HepG2 (cell line): Measurements from ENCODE around the gene WWTR1. TPM values are rescaled to one million over a fixed set of nuclear protein-coding genes. Genes with fewer than 3 reads are reported as not detected.
A peak's percentile ranks its signal among the peaks of the same experiment; 100 is the strongest.

Experiments used
- BCL6 ChIP-seq: IDR thresholded peaks from 2 replicates; pipeline ENCODE4 v1.6.1; 2016; ENCODE audit warnings: missing genetic modification reagents, missing compliant biosample characterization
- HDAC2 ChIP-seq: sonication (generic); formaldehyde crosslinking; IDR thresholded peaks from 2 replicates; pipeline ENCODE4 v1.4.0; 2020; ENCODE audit warnings: missing genetic modification reagents
- HNRNPH1 ChIP-seq: fragments of 200-400 bp; formaldehyde crosslinking; optimal IDR thresholded peaks from 2 replicates; pipeline ENCODE3; 2017; ENCODE audit warnings: mild to moderate bottlenecking, low read depth, low read length
- HNRNPK ChIP-seq: fragments of 200-400 bp; formaldehyde crosslinking; IDR thresholded peaks from 2 replicates; pipeline ENCODE4 v1.6.1; 2018; ENCODE audit warnings: low read length, low read depth, moderate library complexity, mild to moderate bottlenecking; ENCODE audit not compliant: poor library complexity, severe bottlenecking
- MYC ChIP-seq: sonication (generic); formaldehyde crosslinking; IDR thresholded peaks from 2 replicates; pipeline ENCODE4 v1.9.0; 2021; ENCODE audit warnings: missing genetic modification reagents, borderline replicate concordance
- RBM22 ChIP-seq: fragments of 200-400 bp; formaldehyde crosslinking; optimal IDR thresholded peaks from 2 replicates; pipeline ENCODE3; 2017; ENCODE audit warnings: mild to moderate bottlenecking, low read length, moderate library complexity
- SMAD9 ChIP-seq: sonication (generic); formaldehyde crosslinking; IDR thresholded peaks from 2 replicates; pipeline ENCODE4 v1.5.1; 2020; ENCODE audit warnings: mild to moderate bottlenecking, missing genetic modification reagents
- SMC3 ChIP-seq: IDR thresholded peaks from 2 replicates; pipeline ENCODE4 v1.6.1; 2011; ENCODE audit warnings: low read length, improper control_type of control experiment
- SP140L ChIP-seq: sonication (generic); formaldehyde crosslinking; IDR thresholded peaks from 2 replicates; pipeline ENCODE4 v1.4.0; 2020; ENCODE audit warnings: missing genetic modification reagents, borderline replicate concordance
- TMF1 ChIP-seq: sonication (generic); formaldehyde crosslinking; IDR thresholded peaks from 2 replicates; pipeline ENCODE4 v1.8.1; 2022; ENCODE audit warnings: low read depth, missing genetic modification reagents
- ZNF12 ChIP-seq: sonication (generic); formaldehyde crosslinking; IDR thresholded peaks from 2 replicates; pipeline ENCODE4 v1.5.0; 2020; ENCODE audit warnings: missing genetic modification reagents
- ZNF256 ChIP-seq: sonication (generic); formaldehyde crosslinking; conservative IDR thresholded peaks from 2 replicates; pipeline ENCODE4 v1.4.0; 2020; ENCODE audit warnings: missing genetic modification reagents
- ZNF343 ChIP-seq: sonication (generic); formaldehyde crosslinking; IDR thresholded peaks from 2 replicates; pipeline ENCODE4 v1.4.0; 2020; ENCODE audit warnings: mild to moderate bottlenecking, missing genetic modification reagents
- polyA plus RNA-seq, 8 experiments: library from polyadenylated mRNA; depleted of rRNA in 3 of 8; stranded (reverse) in 7 of 8; unstranded in 1 of 8; fragments of >200 nt; fragmentation: Illumina TruSeq in 4 of 8; extraction: Trizol in 4 of 8; gene quantifications; 2 replicates each; pipeline versions ENCODE4 v1.2.1 to v1.2.3, GENCODE V29; 2011 to 2016; ENCODE audit warnings: low read depth in 4 of 8, missing spikeins in 1 of 8, mixed read lengths in 1 of 8; ENCODE audit not compliant: insufficient read depth in 1 of 8
- total RNA-seq, 5 experiments: library from RNA; depleted of rRNA; stranded (reverse); fragments of >200 nt; fragmentation: Illumina TruSeq; extraction: Trizol; gene quantifications; 2 replicates each; pipeline ENCODE4 v1.2.3, GENCODE V29; 2016; ENCODE audit warnings: low read depth in 1 of 5
- TF ChIP-seq, protein P1 (sequence below): sonication (generic); formaldehyde crosslinking; IDR thresholded peaks from 2 replicates; pipeline ENCODE4 v1.5.0; 2020; ENCODE audit warnings: mild to moderate bottlenecking, missing genetic modification reagents
- TF ChIP-seq, protein P2 (sequence below): IDR thresholded peaks from 2 replicates; pipeline ENCODE4 v1.6.1; 2016
- TF ChIP-seq, protein P3 (sequence below): sonication (generic); formaldehyde crosslinking; IDR thresholded peaks from 2 replicates; pipeline ENCODE4 v1.4.0; 2020; ENCODE audit warnings: mild to moderate bottlenecking, missing genetic modification reagents
- TF ChIP-seq, protein P4 (sequence below): sonication (generic); formaldehyde crosslinking; IDR thresholded peaks from 2 replicates; pipeline ENCODE4; 2020; ENCODE audit warnings: missing genetic modification reagents, mild to moderate bottlenecking, borderline replicate concordance
- TF ChIP-seq, protein P5 (sequence below): sonication (generic); formaldehyde crosslinking; IDR thresholded peaks from 2 replicates; pipeline ENCODE4 v1.4.0; 2020; ENCODE audit warnings: mild to moderate bottlenecking, low read depth, missing genetic modification reagents
- TF ChIP-seq, protein P6 (sequence below): sonication (generic); formaldehyde crosslinking; IDR thresholded peaks from 2 replicates; pipeline ENCODE4 v1.5.1; 2020; ENCODE audit warnings: mild to moderate bottlenecking, missing genetic modification reagents

Gene WWTR1
- total and polyA plus RNA-seq, 2 of the 13 experiments (the other 11 are each of a cell fraction or from before 2014, with no cell fraction given) = 19.7 to 139 TPM

DNA sequence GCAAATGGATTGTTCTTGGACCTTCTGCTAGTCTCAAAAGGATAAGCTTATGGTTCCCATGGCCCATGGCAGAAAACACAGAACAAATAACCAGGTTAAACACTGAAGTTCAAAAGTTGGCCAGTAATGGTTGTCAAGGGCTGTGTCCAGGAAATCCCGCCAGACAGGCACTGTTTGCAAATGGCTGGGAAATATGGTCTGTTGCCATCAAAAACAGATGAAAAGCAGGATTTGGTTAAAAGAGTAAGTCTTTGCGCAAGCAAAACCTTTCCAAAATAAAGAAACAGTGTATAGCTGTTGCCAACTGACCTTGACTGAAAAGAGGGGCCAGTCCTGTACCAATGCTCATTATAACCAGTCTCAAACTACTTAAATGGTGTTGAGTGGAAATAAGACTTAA lies 58.6 kb downstream of the WWTR1 start (continued):
- TF ChIP-seq MYC (CRISPR knock-in tag) = no peak
- TF ChIP-seq, protein P1, sequence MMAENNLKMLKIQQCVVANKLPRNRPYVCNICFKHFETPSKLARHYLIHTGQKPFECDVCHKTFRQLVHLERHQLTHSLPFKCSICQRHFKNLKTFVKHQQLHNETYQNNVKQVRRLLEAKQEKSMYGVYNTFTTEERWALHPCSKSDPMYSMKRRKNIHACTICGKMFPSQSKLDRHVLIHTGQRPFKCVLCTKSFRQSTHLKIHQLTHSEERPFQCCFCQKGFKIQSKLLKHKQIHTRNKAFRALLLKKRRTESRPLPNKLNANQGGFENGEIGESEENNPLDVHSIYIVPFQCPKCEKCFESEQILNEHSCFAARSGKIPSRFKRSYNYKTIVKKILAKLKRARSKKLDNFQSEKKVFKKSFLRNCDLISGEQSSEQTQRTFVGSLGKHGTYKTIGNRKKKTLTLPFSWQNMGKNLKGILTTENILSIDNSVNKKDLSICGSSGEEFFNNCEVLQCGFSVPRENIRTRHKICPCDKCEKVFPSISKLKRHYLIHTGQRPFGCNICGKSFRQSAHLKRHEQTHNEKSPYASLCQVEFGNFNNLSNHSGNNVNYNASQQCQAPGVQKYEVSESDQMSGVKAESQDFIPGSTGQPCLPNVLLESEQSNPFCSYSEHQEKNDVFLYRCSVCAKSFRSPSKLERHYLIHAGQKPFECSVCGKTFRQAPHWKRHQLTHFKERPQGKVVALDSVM = no peak
- no peak for TF ChIP-seq TMF1 (CRISPR knock-in tag)
- no peak for TF ChIP-seq SMAD9 (CRISPR knock-in tag)
- TF ChIP-seq ZNF343 (CRISPR knock-in tag) = no peak
- TF ChIP-seq HDAC2 (CRISPR knock-in tag) = 0 out of 2 replicates have a peak, but pooled peaks have one; percentile 38
- TF ChIP-seq, protein P2, sequence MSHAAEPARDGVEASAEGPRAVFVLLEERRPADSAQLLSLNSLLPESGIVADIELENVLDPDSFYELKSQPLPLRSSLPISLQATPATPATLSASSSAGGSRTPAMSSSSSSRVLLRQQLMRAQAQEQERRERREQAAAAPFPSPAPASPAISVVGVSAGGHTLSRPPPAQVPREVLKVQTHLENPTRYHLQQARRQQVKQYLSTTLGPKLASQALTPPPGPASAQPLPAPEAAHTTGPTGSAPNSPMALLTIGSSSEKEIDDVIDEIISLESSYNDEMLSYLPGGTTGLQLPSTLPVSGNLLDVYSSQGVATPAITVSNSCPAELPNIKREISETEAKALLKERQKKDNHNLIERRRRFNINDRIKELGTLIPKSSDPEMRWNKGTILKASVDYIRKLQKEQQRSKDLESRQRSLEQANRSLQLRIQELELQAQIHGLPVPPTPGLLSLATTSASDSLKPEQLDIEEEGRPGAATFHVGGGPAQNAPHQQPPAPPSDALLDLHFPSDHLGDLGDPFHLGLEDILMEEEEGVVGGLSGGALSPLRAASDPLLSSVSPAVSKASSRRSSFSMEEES (CRISPR knock-in tag) = 0 out of 2 replicates have a peak, but pooled peaks have one; percentile 26
- TF ChIP-seq, protein P3, sequence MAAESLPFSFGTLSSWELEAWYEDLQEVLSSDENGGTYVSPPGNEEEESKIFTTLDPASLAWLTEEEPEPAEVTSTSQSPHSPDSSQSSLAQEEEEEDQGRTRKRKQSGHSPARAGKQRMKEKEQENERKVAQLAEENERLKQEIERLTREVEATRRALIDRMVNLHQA (CRISPR knock-in tag) = no peak
- TF ChIP-seq ZNF256 (CRISPR knock-in tag) = no peak
- TF ChIP-seq BCL6 = peak; percentile 90
- TF ChIP-seq SP140L (CRISPR knock-in tag) = no peak
- TF ChIP-seq, protein P4, sequence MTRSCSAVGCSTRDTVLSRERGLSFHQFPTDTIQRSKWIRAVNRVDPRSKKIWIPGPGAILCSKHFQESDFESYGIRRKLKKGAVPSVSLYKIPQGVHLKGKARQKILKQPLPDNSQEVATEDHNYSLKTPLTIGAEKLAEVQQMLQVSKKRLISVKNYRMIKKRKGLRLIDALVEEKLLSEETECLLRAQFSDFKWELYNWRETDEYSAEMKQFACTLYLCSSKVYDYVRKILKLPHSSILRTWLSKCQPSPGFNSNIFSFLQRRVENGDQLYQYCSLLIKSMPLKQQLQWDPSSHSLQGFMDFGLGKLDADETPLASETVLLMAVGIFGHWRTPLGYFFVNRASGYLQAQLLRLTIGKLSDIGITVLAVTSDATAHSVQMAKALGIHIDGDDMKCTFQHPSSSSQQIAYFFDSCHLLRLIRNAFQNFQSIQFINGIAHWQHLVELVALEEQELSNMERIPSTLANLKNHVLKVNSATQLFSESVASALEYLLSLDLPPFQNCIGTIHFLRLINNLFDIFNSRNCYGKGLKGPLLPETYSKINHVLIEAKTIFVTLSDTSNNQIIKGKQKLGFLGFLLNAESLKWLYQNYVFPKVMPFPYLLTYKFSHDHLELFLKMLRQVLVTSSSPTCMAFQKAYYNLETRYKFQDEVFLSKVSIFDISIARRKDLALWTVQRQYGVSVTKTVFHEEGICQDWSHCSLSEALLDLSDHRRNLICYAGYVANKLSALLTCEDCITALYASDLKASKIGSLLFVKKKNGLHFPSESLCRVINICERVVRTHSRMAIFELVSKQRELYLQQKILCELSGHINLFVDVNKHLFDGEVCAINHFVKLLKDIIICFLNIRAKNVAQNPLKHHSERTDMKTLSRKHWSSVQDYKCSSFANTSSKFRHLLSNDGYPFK (CRISPR knock-in tag) = no peak
- no peak for TF ChIP-seq HNRNPK
- TF ChIP-seq, protein P5, sequence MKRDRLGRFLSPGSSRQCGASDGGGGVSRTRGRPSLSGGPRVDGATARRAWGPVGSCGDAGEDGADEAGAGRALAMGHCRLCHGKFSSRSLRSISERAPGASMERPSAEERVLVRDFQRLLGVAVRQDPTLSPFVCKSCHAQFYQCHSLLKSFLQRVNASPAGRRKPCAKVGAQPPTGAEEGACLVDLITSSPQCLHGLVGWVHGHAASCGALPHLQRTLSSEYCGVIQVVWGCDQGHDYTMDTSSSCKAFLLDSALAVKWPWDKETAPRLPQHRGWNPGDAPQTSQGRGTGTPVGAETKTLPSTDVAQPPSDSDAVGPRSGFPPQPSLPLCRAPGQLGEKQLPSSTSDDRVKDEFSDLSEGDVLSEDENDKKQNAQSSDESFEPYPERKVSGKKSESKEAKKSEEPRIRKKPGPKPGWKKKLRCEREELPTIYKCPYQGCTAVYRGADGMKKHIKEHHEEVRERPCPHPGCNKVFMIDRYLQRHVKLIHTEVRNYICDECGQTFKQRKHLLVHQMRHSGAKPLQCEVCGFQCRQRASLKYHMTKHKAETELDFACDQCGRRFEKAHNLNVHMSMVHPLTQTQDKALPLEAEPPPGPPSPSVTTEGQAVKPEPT (CRISPR knock-in tag) = no peak
- TF ChIP-seq SMC3 = no peak
- TF ChIP-seq ZNF12 (CRISPR knock-in tag) = peak; percentile 50; the same call in 1 of the 2 replicates
- peak; percentile 31 for TF ChIP-seq RBM22
- TF ChIP-seq, protein P6, sequence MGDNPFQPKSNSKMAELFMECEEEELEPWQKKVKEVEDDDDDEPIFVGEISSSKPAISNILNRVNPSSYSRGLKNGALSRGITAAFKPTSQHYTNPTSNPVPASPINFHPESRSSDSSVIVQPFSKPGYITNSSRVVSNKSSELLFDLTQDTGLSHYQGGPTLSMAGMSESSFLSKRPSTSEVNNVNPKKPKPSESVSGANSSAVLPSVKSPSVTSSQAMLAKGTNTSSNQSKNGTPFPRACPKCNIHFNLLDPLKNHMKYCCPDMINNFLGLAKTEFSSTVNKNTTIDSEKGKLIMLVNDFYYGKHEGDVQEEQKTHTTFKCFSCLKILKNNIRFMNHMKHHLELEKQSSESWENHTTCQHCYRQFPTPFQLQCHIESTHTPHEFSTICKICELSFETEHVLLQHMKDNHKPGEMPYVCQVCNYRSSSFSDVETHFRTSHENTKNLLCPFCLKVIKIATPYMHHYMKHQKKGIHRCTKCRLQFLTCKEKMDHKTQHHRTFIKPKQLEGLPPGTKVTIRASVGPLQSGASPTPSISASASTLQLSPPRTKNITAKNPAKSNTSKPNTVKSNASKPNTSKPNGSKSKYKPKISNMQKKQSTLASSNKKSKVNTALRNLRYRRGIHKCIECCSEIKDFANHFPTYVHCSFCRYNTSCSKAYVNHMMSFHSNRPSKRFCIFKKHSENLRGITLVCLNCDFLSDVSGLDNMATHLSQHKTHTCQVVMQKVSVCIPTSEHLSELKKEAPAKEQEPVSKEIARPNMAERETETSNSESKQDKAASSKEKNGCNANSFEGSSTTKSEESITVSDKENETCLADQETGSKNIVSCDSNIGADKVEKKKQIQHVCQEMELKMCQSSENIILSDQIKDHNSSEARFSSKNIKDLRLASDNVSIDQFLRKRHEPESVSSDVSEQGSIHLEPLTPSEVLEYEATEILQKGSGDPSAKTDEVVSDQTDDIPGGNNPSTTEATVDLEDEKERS (CRISPR knock-in tag) = no peak
- no peak for TF ChIP-seq HNRNPH1
